HG02759 (cell line): ENCODE measurements around the gene SSBP2.
"Not testable (repeated sequence)": the region's sequence is repeated elsewhere in the genome, so short reads cannot be mapped to it uniquely, and the experiment has no call there.

ENCODE experiments used
- ATAC-seq: cut with Tn5 transposase; IDR thresholded peaks from one replicate; pipeline ENCODE4 v1.9.1; 2021; ENCODE audit warnings: mild to moderate bottlenecking, moderate library complexity; ENCODE audit not compliant: unreplicated experiment

Gene SSBP2

GRCh38 chr5:81606150-81606549 is 144.7 kb downstream of the SSBP2 start:
- no peak for ATAC-seq

GRCh38 chr5:81605299-81605698 is 145.6 kb downstream of the SSBP2 start:
- ATAC-seq, result no peak

GRCh38 chr5:81604193-81604592 is 146.7 kb downstream of the SSBP2 start:
- ATAC-seq, result no peak

GRCh38 chr5:81601919-81602318 is 149.0 kb downstream of the SSBP2 start:
- ATAC-seq, result no peak

GRCh38 chr5:81592085-81592484 is 158.8 kb downstream of the SSBP2 start:
- ATAC-seq, result not testable (repeated sequence)

- ATAC-seq, result no peak
Measured at GRCh38 chr5:81590498-81591384, 160.2 kb downstream of the SSBP2 start.

- ATAC-seq, result peak; percentile 39
Measured at GRCh38 chr5:81579262-81579924, 171.5 kb downstream of the SSBP2 start.

GRCh38 chr5:81577091-81577490 is 173.8 kb downstream of the SSBP2 start:
- ATAC-seq, result no peak

- no peak for ATAC-seq
Measured at GRCh38 chr5:81575924-81576323, 175.0 kb downstream of the SSBP2 start.

GRCh38 chr5:81572201-81572600 is 178.7 kb downstream of the SSBP2 start:
- ATAC-seq, result no peak

GRCh38 chr5:81558188-81558587 is 192.7 kb downstream of the SSBP2 start:
- ATAC-seq, result no peak

GRCh38 chr5:81556809-81557208 is 194.1 kb downstream of the SSBP2 start:
- no peak for ATAC-seq

- ATAC-seq, result no peak
Measured at GRCh38 chr5:81555865-81556264, 195.0 kb downstream of the SSBP2 start.

- no peak for ATAC-seq
Measured at GRCh38 chr5:81554647-81555046, 196.2 kb downstream of the SSBP2 start.

- ATAC-seq, result no peak
Measured at GRCh38 chr5:81553567-81554212, 197.2 kb downstream of the SSBP2 start.

- ATAC-seq, result no peak
Measured at GRCh38 chr5:81552852-81553566, 197.9 kb downstream of the SSBP2 start.

- no peak for ATAC-seq
Measured at GRCh38 chr5:81549123-81549522, 201.8 kb downstream of the SSBP2 start.

GRCh38 chr5:81547001-81547400 is 203.9 kb downstream of the SSBP2 start:
- no peak for ATAC-seq

GRCh38 chr5:81545911-81546310 is 205.0 kb downstream of the SSBP2 start:
- no peak for ATAC-seq

- ATAC-seq, result no peak
Measured at GRCh38 chr5:81544351-81545018, 206.4 kb downstream of the SSBP2 start.

GRCh38 chr5:81542242-81542641 is 208.7 kb downstream of the SSBP2 start:
- ATAC-seq, result no peak
